ENCODE data around the gene SLTM.

- TF ChIP-seq, protein P1, sequence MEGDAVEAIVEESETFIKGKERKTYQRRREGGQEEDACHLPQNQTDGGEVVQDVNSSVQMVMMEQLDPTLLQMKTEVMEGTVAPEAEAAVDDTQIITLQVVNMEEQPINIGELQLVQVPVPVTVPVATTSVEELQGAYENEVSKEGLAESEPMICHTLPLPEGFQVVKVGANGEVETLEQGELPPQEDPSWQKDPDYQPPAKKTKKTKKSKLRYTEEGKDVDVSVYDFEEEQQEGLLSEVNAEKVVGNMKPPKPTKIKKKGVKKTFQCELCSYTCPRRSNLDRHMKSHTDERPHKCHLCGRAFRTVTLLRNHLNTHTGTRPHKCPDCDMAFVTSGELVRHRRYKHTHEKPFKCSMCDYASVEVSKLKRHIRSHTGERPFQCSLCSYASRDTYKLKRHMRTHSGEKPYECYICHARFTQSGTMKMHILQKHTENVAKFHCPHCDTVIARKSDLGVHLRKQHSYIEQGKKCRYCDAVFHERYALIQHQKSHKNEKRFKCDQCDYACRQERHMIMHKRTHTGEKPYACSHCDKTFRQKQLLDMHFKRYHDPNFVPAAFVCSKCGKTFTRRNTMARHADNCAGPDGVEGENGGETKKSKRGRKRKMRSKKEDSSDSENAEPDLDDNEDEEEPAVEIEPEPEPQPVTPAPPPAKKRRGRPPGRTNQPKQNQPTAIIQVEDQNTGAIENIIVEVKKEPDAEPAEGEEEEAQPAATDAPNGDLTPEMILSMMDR (IDR thresholded peaks at IDR 0.05; ENCODE audit: low read depth, low read length, poor library complexity, severe bottlenecking): no peak
- TF ChIP-seq EZH2phosphoT487 (IDR thresholded peaks at IDR 0.05; ENCODE audit: borderline replicate concordance, low read length): no peak
These were observed 28.7 kb upstream of the SLTM start for GRCh38 chr15:58962136-58962535.

Measured in DOHH2 (cell line).